HEK293T (cell line): ENCODE measurements around the gene TTC16.

Experiments
- BHLHE40 ChIP-seq: fragments of 450-650 bp; IDR thresholded peaks from 2 replicates; pipeline ENCODE4 v1.6.1; 2016; ENCODE audit warnings: mild to moderate bottlenecking, moderate library complexity, borderline replicate concordance
- CTBP1 ChIP-seq: fragments of 450-650 bp; IDR thresholded peaks from 2 replicates; pipeline ENCODE4 v1.6.1; 2016; ENCODE audit warnings: borderline replicate concordance
- FOXM1 ChIP-seq: fragments of 450-650 bp; IDR thresholded peaks from 2 replicates; pipeline ENCODE4 v1.6.1; 2017; ENCODE audit warnings: mild to moderate bottlenecking, borderline replicate concordance
- HDGF ChIP-seq: fragments of 450-650 bp; IDR thresholded peaks from 2 replicates; pipeline ENCODE4 v1.6.1; 2017; ENCODE audit warnings: antibody characterized with exemption, borderline replicate concordance
- PKNOX1 ChIP-seq: fragments of 450-650 bp; IDR thresholded peaks from 2 replicates; pipeline ENCODE4 v1.6.1; 2016
- SP1 ChIP-seq: fragments of 450-650 bp; IDR thresholded peaks from 2 replicates; pipeline ENCODE4 v1.6.1; 2017
- TARDBP ChIP-seq: fragments of 450-650 bp; IDR thresholded peaks from 2 replicates; pipeline ENCODE4 v1.6.1; 2016
- ZNF384 ChIP-seq: fragments of 450-650 bp; IDR thresholded peaks from 2 replicates; pipeline ENCODE4 v1.6.1; 2016

- no peak for TF ChIP-seq PKNOX1
- no peak for TF ChIP-seq ZNF384
- TF ChIP-seq HDGF: no peak
- TF ChIP-seq TARDBP: no peak
- TF ChIP-seq SP1: no peak
- no peak for TF ChIP-seq BHLHE40
- TF ChIP-seq FOXM1: no peak
- no peak for TF ChIP-seq CTBP1
Observed at GRCh38 chr9:127723013-127723412, 7.1 kb downstream of the TTC16 start.
